Cerebellar nuclear complex (tissue), 1 donor: Measurements from ENCODE around the gene MNX1.

Experiments
- DNase-seq, 2 experiments: peaks; one replicate each; lab custom pipeline; 2025; lab: John Stamatoyannopoulos, UW

The MNX1 gene

DNA sequence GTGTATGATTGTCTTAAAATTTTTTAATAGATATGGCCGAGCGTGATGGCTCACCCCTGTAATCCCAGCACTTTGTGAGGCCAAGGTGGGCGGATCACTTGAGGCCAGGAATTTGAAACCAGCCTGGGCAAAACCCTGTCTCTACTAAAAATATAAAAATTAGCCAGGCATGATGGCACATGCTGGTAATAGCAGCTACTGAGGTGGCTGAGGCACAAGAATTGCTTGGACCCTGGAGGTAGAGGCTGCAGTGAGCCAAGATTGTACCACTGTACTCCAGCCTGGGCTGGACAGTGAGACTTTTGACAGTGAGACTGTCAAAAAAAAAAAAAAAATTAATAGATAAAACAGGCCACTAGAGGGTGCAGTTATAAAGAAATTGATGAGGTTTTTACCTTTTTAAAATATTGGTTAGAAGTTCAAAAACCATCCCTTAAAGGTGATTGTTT is 40.5 kb downstream of the MNX1 start:
- DNase-seq = no peak

- DNase-seq = no peak
Observed at GRCh38 chr7:156968183-156968582, 42.3 kb downstream of the MNX1 start.

- DNase-seq = no peak
Observed at GRCh38 chr7:156966387-156966786, 44.1 kb downstream of the MNX1 start.

DNA sequence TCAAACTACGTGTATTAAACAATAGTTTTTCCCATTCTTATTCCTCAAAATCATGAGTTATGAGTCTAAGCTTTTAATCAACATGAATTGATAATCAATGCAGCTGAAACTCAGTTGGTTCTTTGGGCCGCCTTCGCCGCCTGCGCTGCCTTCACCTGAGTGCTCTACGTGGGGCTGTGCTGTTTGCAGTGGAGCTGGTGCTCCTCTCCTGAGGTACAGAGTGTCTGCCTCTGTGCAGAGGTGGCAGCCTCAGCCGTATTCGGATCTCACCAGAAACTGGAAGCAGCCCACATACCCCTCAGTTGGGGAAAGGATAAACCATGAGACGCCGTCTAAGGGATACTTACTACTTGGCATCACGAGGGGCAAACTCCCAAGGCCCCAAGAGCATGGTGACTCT is 45.5 kb downstream of the MNX1 start:
- DNase-seq = no peak

DNA sequence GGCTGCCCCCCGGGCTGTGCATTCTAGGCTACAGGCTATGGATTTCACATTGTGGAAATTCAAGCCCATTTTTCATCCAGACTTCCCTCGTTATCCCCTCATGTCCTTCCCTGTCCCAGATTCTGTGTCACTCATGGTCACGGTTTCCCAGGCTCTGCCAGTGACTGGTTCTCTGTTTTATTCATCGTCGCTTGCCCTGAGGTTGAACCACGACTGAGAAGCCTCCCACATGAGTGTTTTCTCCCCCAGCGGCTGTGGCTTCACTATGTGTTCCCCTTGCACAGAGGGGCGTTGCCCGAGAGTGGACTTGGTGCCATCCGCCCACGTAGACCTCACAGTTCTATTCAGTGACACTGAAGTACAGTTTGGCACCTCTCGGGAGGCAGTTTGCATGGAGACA is 47.0 kb downstream of the MNX1 start:
- no peak for DNase-seq

- no peak for DNase-seq
Observed at GRCh38 chr7:156962897-156963296, 47.6 kb downstream of the MNX1 start.

- no peak for DNase-seq
Observed at GRCh38 chr7:156962145-156962544, 48.3 kb downstream of the MNX1 start.

DNA sequence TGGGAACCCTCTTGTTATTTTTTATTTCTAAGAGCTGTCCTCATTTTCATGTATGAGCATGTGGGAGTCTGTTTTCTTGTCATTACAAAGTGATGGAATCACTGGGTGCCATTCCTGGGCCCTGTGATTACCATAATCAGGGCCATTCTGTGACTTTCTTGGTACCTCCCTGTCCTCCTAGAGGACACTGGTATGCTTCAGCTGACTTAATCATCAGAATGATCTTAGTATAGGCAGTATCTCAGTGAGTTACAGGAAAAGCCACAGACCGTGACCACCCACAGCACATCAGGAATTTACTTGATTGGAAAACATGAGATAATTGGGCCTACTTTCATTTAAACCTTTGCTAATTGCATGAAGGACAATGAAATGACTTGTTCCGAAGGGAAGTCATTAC is 53.7 kb downstream of the MNX1 start:
- DNase-seq = no peak

- no peak for DNase-seq
Observed at GRCh38 chr7:156954941-156955340, 55.5 kb downstream of the MNX1 start.
